ENCODE data around the gene PLAGL2.
A peak's percentile ranks its signal among the peaks of the same experiment; 100 is the strongest.
"Not testable (repeated sequence)": the region's sequence is repeated elsewhere in the genome, so short reads cannot be mapped to it uniquely, and the experiment has no call there.

The PLAGL2 gene
- total RNA-seq, result 13.4 to 134 (median 16.0) reads per million in 3 experiments

GRCh38 chr20:32207626-32208498 is at the start of gene PLAGL2, which contains the start of gene POFUT1:
Gene PLAGL2, minus strand, starts transcription at chr20:32207743. Its CDS starts 5,565 bp downstream, at chr20:32202178.
Gene POFUT1, plus strand, starts transcription at chr20:32207880. Its CDS starts 62 bp downstream, at chr20:32207942.
- DNase-seq, result peak; percentile 88

- DNase-seq, result peak; percentile 25
These were observed 44.6 kb upstream of the PLAGL2 start for GRCh38 chr20:32252189-32252588.

GRCh38 chr20:32251470-32251869 is 43.9 kb upstream of the PLAGL2 start:
- DNase-seq, result no peak

GRCh38 chr20:32249030-32249738 is 41.6 kb upstream of the PLAGL2 start:
- DNase-seq, result peak; percentile 83

- DNase-seq, result no peak
These were observed 40.5 kb upstream of the PLAGL2 start for GRCh38 chr20:32248043-32248442.

GRCh38 chr20:32246208-32246607 is 38.7 kb upstream of the PLAGL2 start:
- not testable (repeated sequence) for DNase-seq

- DNase-seq, result no peak
These were observed 37.4 kb upstream of the PLAGL2 start for GRCh38 chr20:32244959-32245358.

- no peak for DNase-seq
These were observed 36.7 kb upstream of the PLAGL2 start for GRCh38 chr20:32244150-32244823.

- DNase-seq, result no peak
These were observed 34.3 kb upstream of the PLAGL2 start for GRCh38 chr20:32241807-32242206.

- no peak for DNase-seq
These were observed 32.7 kb upstream of the PLAGL2 start for GRCh38 chr20:32240205-32240604.

GRCh38 chr20:32238483-32239425 is 31.2 kb upstream of the PLAGL2 start:
- no peak for DNase-seq

GRCh38 chr20:32237419-32237818 is 29.9 kb upstream of the PLAGL2 start:
- no peak for DNase-seq

- no peak for DNase-seq
These were observed 29.3 kb upstream of the PLAGL2 start for GRCh38 chr20:32236819-32237218.

GRCh38 chr20:32236048-32236533 is 28.5 kb upstream of the PLAGL2 start:
- DNase-seq, result no peak

- no peak for DNase-seq
These were observed 27.9 kb upstream of the PLAGL2 start for GRCh38 chr20:32235331-32236047.

- DNase-seq, result no peak
These were observed 26.7 kb upstream of the PLAGL2 start for GRCh38 chr20:32234135-32234808.

GRCh38 chr20:32233286-32233685 is 25.7 kb upstream of the PLAGL2 start:
- DNase-seq, result no peak

- no peak for DNase-seq
These were observed 24.9 kb upstream of the PLAGL2 start for GRCh38 chr20:32232326-32232886.

GRCh38 chr20:32231847-32232246 is 24.3 kb upstream of the PLAGL2 start:
- DNase-seq, result peak; percentile 60

GRCh38 chr20:32231245-32231644 is 23.7 kb upstream of the PLAGL2 start:
- DNase-seq, result no peak

All from central memory CD4-positive, alpha-beta T cell (primary cell).